Thoracic aorta (tissue), 2 donors: ENCODE results near the gene TPPP. TPM values are rescaled to one million over a fixed set of nuclear protein-coding genes. Genes with fewer than 3 reads are reported as not detected.

ENCODE experiments used
- ATAC-seq: fragments of 150-250 bp; one replicate; pipeline ENCODE4 v1.8.0; 2017; ENCODE audit warnings: low read depth; ENCODE audit not compliant: insufficient number of reproducible peaks, low FRiP score
- DNase-seq: peaks from one replicate; pipeline ENCODE4 v3.0.0-alpha.2; 2020; ENCODE audit warnings: low spot score
- H3K27ac ChIP-seq, 2 donors: fragments of 200-600 bp; sonication (generic); 1 replicate in 1 of 2; 2 replicates in 1 of 2; pipeline ENCODE4 v1.5.1; 2016; ENCODE audit warnings: mild to moderate bottlenecking in 2 of 2, moderate library complexity in 2 of 2
- H3K27me3 ChIP-seq: fragments of 200-600 bp; sonication (generic); replicated peaks from 2 replicates; pipeline ENCODE4 v1.6.0; 2016; ENCODE audit warnings: mild to moderate bottlenecking; ENCODE audit not compliant: insufficient read depth
- H3K36me3 ChIP-seq: fragments of 200-600 bp; sonication (generic); one replicate; pipeline ENCODE4 v1.5.1; 2016
- H3K4me1 ChIP-seq, 2 donors: fragments of 200-600 bp; sonication (generic); 1 replicate in 1 of 2; 2 replicates in 1 of 2; pipeline versions ENCODE4 v1.5.1 to v1.6.0; 2016; ENCODE audit warnings: low read depth in 2 of 2, mild to moderate bottlenecking in 1 of 2; ENCODE audit not compliant: control insufficient read depth in 1 of 2
- H3K4me3 ChIP-seq: fragments of 200-600 bp; sonication (generic); 2 replicates; pipeline ENCODE4 v1.5.1; 2016; ENCODE audit warnings: mild to moderate bottlenecking
- H3K9me3 ChIP-seq: fragments of 200-600 bp; sonication (generic); 2 replicates; pipeline ENCODE4 v1.5.1; 2016
- total RNA-seq, 2 donors: library from RNA; depleted of rRNA; stranded (reverse); fragments of >200 nt; gene quantifications; one replicate each; pipeline versions ENCODE4 v1.1.0 to v1.2.3, GENCODE V29; 2016
- TF ChIP-seq, protein P1 (sequence below): fragments of 200-600 bp; sonication (generic); IDR thresholded peaks from one replicate; pipeline ENCODE4 v1.5.1; 2019; ENCODE audit warnings: antibody characterized with exemption

Gene TPPP
- total RNA-seq, 2 donors from 2014 or later, result 9.9 to 13.0 TPM

DNA sequence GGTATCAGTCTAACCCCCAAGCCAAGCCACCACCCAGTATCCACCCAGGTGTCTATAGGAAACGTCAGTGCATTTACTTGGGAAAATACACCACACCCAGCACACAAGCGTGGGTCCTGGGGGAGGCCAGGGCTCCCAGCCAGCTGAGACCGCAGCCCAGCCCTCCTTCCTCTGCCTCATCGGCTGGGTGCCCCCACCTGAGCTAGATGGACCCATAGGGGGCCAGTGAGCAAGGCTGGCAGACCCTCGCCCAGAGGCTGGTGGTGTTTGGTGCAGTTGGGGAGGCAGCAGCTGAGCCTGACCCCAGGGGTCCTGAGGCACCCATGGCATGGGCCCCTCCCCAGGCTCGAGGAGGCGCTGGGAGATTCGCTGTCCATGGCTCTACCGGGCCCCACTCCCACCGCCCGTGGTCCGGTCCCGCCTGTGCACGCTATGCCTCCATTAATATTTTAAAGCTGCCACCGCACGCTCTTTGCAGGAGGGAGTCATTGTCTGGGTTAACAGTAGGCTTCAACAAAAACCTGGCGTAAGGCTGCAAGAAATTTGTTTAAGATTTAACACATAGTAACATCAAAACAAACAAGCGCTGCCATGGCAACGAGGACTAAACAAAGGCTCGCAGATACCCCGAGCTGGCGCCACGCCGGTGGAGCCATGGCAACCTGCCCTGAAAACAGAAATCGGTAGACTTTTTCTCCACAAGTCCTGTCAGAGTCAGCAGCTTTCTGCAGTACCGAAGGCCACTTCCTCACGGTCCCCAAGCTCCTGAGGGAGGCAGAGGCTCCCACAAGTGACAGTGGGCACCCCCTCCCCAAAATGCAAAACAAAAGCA, 20.6 kb downstream of the TPPP start:
- Histone ChIP-seq H3K4me1 (peaks cover 28 to 38% of the 10 kb centered on the region in 2 donors), H3K36me3 (no peaks in the 10 kb centered on the region), H3K9me3 (no peaks in the 10 kb centered on the region), H3K27me3 (no peaks in the 10 kb centered on the region), H3K4me3 (peak overlapping the region; percentile 20), H3K27ac (no peak overlapping the region)
- ATAC-seq, result peak; percentile 54
- TF ChIP-seq, protein P1, sequence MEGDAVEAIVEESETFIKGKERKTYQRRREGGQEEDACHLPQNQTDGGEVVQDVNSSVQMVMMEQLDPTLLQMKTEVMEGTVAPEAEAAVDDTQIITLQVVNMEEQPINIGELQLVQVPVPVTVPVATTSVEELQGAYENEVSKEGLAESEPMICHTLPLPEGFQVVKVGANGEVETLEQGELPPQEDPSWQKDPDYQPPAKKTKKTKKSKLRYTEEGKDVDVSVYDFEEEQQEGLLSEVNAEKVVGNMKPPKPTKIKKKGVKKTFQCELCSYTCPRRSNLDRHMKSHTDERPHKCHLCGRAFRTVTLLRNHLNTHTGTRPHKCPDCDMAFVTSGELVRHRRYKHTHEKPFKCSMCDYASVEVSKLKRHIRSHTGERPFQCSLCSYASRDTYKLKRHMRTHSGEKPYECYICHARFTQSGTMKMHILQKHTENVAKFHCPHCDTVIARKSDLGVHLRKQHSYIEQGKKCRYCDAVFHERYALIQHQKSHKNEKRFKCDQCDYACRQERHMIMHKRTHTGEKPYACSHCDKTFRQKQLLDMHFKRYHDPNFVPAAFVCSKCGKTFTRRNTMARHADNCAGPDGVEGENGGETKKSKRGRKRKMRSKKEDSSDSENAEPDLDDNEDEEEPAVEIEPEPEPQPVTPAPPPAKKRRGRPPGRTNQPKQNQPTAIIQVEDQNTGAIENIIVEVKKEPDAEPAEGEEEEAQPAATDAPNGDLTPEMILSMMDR, result no peak
- peak; percentile 78 for DNase-seq

DNA sequence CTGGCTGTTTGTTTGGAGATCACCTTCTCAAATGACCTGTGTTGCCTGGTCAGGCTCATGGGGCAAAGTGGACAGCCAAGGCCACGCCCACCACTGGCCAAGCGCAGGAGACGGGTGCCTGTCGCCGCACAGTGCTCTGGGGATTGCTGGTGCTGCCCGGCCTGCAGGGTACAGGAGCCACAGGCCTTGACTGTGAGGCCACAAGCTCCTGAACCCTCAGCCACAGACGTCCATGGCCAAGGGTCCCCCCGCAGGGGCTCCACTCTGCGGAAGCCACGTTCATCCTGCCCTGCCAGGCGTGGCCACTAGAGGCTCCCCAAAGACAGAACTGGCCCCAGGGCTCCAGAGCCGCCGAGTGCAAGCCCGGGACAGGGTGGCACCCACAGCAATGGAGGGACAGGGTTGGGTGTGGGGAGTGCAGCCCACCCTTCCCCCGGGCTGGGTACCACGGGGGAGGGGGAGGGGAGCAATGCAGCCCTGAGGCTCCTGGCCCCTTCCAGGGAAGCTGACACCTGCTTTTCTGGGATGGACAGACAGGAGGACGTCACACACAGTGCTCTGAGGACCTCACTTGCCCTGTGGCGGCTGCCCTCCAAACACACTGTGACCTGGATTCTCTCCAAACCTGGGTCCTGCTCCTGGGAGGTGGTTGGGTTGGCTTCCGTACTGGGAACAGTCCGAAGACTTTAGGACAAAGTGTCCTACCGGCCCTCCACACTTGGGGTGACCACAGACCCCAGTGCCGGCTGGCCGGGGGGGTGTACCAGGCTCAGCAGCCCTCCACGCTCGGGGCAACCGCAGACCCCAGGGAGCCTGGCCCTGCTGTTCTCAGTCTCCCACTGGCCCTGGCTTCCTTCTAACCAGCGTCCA, 21.5 kb downstream of the TPPP start:
- TF ChIP-seq, protein P1, result peak; percentile 92
- no peaks in the 10 kb centered on the region for H3K36me3 ChIP-seq
- H3K4me1 ChIP-seq, result peaks cover 28 to 38% of the 10 kb centered on the region in 2 donors
- no peak overlapping the region for H3K27ac ChIP-seq
- no peak overlapping the region for H3K4me3 ChIP-seq
- H3K9me3 ChIP-seq, result no peaks in the 10 kb centered on the region
- ATAC-seq (peak; percentile 62), DNase-seq (no peak)
- no peaks in the 10 kb centered on the region for H3K27me3 ChIP-seq

DNA sequence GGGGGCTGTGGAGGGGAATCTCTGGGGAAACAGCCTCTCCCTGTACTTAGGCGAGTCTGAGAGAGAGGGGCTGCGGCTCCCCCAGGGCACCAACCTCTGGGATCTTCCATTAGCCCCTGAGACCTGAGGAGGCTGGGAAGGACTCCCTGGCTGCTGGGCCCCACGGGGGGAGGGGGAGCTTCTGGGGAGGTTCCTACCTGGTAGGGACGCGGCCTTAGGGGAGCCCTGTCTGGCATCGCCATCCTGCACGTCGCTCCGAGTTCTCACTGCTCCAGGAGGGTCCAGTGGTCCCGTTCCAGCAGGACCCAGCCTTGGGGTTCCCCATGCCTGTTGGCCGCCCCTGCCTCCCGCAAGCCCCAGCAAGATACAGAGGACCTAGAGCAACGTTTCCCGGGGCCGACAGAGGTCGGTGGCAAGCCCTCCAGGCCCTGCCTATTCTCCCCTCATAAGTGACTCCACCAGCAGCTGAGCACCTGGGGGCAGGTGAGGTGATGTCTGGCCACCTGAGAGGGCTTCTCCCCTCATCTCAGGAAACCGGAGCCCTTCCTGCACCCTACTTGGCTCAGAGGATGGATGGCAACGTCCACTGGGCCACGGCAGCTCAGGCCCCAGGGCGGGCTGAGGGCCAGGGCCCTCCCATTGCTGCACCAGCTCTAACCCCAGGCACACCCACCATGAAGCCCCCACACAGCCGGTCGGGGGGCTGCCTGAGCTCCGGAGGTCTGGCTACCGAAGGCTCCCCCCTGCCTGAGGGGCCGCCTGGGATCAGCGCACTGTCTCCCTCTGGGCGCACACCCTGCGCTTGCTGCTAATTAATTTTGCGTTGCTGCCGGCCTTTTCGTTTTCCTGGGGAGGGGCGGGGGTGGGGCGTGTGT, 22.5 kb downstream of the TPPP start:
- no peaks in the 10 kb centered on the region for H3K36me3 ChIP-seq
- no peaks in the 10 kb centered on the region for H3K27me3 ChIP-seq
- TF ChIP-seq, protein P1, result no peak
- DNase-seq, result no peak
- no peak overlapping the region for H3K4me3 ChIP-seq
- H3K4me1 ChIP-seq, result peaks cover 28 to 38% of the 10 kb centered on the region in 2 donors
- no peak for ATAC-seq
- H3K27ac ChIP-seq, result no peak overlapping the region
- no peaks in the 10 kb centered on the region for H3K9me3 ChIP-seq

DNA sequence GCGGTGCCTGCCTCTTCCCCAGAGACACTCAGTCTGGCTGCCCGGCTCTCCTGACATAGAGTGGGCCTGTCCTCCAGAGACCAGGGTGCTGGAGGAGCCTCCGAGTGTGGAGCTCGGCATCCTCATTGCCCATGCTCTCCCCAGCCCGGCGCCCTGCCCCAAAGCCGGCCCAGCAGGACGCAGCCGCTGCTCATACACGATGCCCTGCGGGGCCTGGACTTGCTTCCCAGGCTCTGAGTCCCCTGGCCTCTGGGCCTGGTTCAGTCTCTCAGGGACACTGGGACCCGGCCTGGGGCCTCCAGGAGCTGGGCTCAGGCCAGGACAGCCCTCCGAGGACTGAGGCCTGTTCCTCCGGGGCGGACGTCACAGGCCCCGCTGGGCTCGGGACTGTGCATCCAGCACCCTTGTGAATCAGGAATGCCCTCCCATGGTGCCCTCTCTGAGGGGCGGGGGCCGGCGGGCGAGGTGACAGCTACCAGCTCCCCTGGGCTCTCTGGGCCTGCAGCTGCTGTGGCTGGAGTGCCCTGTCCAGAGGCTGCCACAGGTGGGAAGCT, 23.2 kb downstream of the TPPP start:
- TF ChIP-seq, protein P1, result no peak
- Histone ChIP-seq H3K27ac (no peak overlapping the region), H3K27me3 (no peaks in the 10 kb centered on the region), H3K4me1 (peaks cover 28 to 38% of the 10 kb centered on the region in 2 donors), H3K36me3 (no peaks in the 10 kb centered on the region), H3K4me3 (no peak overlapping the region), H3K9me3 (no peaks in the 10 kb centered on the region)
- ATAC-seq, result no peak
- no peak for DNase-seq
